H1 (cell line): ENCODE data around the gene CST5. TPM values are rescaled to one million over a fixed set of nuclear protein-coding genes. Genes with fewer than 3 reads are reported as not detected.
"Not testable (repeated sequence)": the region's sequence is repeated elsewhere in the genome, so short reads cannot be mapped to it uniquely, and the experiment has no call there.

Experiments
- CTCF ChIA-PET: fragments of 300-600 bp; sonication (Branson Sonifier 250); formaldehyde crosslinking; loops from one replicate; lab custom pipeline; 2021; ENCODE audit not compliant: partially characterized antibody; lab: Charles Lee
- POLR2A ChIA-PET: fragments of 300-600 bp; sonication (Branson Sonifier 250); formaldehyde crosslinking; loops from one replicate; lab custom pipeline; 2021; ENCODE audit warnings: inconsistent platforms; ENCODE audit not compliant: partially characterized antibody; lab: Charles Lee
- DNase-seq, 2 experiments: peaks; one replicate each; pipeline versions ENCODE4 v3.0.0 to v3.0.0-alpha.2; 2010 to 2022; ENCODE audit warnings: low spot score in 2 of 2, low read depth in 1 of 2, mixed read lengths in 1 of 2
- FAIRE-seq: peaks from 2 replicates; lab custom pipeline; 2011; peaks lifted over from hg19 to GRCh38; lab: Jason Lieb, UNC
- H2AFZ ChIP-seq: 2 replicates; pipeline ENCODE4 v1.8.1; 2012; ENCODE audit warnings: low read length, inconsistent platforms
- H2AK5ac ChIP-seq: 2 replicates; pipeline ENCODE4 v1.6.1; 2013; ENCODE audit warnings: low read depth, low read length
- H2BK120ac ChIP-seq: replicated peaks from 2 replicates; pipeline ENCODE3; 2013; ENCODE audit warnings: low read depth, low read length, inconsistent platforms
- H2BK12ac ChIP-seq: 2 replicates; pipeline ENCODE4 v1.6.1; 2013; ENCODE audit warnings: low read depth, low read length
- H2BK15ac ChIP-seq: 2 replicates; pipeline ENCODE4 v1.6.1; 2013; ENCODE audit warnings: low read length
- H2BK20ac ChIP-seq: 2 replicates; pipeline ENCODE4 v1.6.1; 2013; ENCODE audit warnings: low read length
- H2BK5ac ChIP-seq: 2 replicates; pipeline ENCODE4 v1.6.1; 2013; ENCODE audit warnings: low read depth, low read length
- H3K14ac ChIP-seq: 2 replicates; pipeline ENCODE4 v1.6.1; 2013; ENCODE audit warnings: inconsistent platforms; ENCODE audit not compliant: insufficient read length
- H3K18ac ChIP-seq: 2 replicates; pipeline ENCODE4 v1.6.1; 2013; ENCODE audit warnings: low read length; ENCODE audit errors: extremely low read depth
- H3K23ac ChIP-seq: 2 replicates; pipeline ENCODE4 v1.6.1; 2013; ENCODE audit warnings: inconsistent platforms; ENCODE audit not compliant: insufficient read length
- H3K23me2 ChIP-seq: 2 replicates; pipeline ENCODE4 v1.6.1; 2013; ENCODE audit warnings: low read depth, low read length
- H3K27ac ChIP-seq: 2 replicates; pipeline ENCODE4 v1.6.1; 2011; ENCODE audit warnings: low read depth, low read length, inconsistent platforms
- H3K27me3 ChIP-seq, 4 experiments: replicated peaks in 1 of 4; 1 replicate in 1 of 4; 2 replicates in 3 of 4; pipeline versions ENCODE4 v1.6.1 to v1.8.1; 2011 to 2013; ENCODE audit warnings: low read length in 3 of 4, mild to moderate bottlenecking in 3 of 4, inconsistent platforms in 2 of 4, mixed read lengths in 2 of 4, moderate library complexity in 1 of 4; ENCODE audit not compliant: control insufficient read depth in 3 of 4, insufficient read depth in 3 of 4; ENCODE audit errors: extremely low read depth in 1 of 4
- H3K36me3 ChIP-seq, 4 experiments: 2 replicates each; pipeline versions ENCODE4 v1.6.1 to v1.8.1; 2011 to 2013; ENCODE audit warnings: mild to moderate bottlenecking in 4 of 4, low read length in 3 of 4, moderate library complexity in 2 of 4, control low read depth in 1 of 4, inconsistent platforms in 1 of 4; ENCODE audit not compliant: insufficient read depth in 4 of 4, control insufficient read depth in 2 of 4
- H3K4ac ChIP-seq: replicated peaks from 2 replicates; pipeline ENCODE3; 2013; ENCODE audit warnings: low read length, low read depth, mixed read lengths, inconsistent platforms; ENCODE audit not compliant: insufficient read length
- H3K4me1 ChIP-seq, 4 experiments: replicated peaks in 1 of 4; 1 replicate in 1 of 4; 2 replicates in 3 of 4; pipeline versions ENCODE4 v1.6.1 to v1.8.1; 2011 to 2013; ENCODE audit warnings: low read length in 3 of 4, inconsistent platforms in 2 of 4, mixed read lengths in 1 of 4; ENCODE audit not compliant: insufficient read depth in 4 of 4, control insufficient read depth in 3 of 4
- H3K4me2 ChIP-seq, 2 experiments: 2 replicates each; pipeline versions ENCODE4 v1.6.1 to v1.8.1; 2011 to 2013; ENCODE audit warnings: low read depth in 2 of 2, low read length in 2 of 2, control low read depth in 1 of 2, inconsistent platforms in 1 of 2, mild to moderate bottlenecking in 1 of 2; ENCODE audit not compliant: insufficient read depth in 1 of 2
- H3K4me3 ChIP-seq, 4 experiments: fragments of 200-600, 300-600 bp in 1 of 4; sonication (generic), shearing (Covaris generic), sonication (Bioruptor Twin) in 1 of 4; 2 replicates each; pipeline versions ENCODE4 v1.5.1 to v1.8.1; 2011 to 2016; ENCODE audit warnings: low read length in 4 of 4, low read depth in 3 of 4, control low read depth in 2 of 4, inconsistent platforms in 2 of 4, mild to moderate bottlenecking in 2 of 4, mixed read lengths in 1 of 4, moderate library complexity in 1 of 4; ENCODE audit not compliant: insufficient read depth in 2 of 4; ENCODE audit errors: extremely low read depth in 1 of 4
- H3K56ac ChIP-seq: replicated peaks from 2 replicates; pipeline ENCODE3; 2013; ENCODE audit warnings: low read depth, mild to moderate bottlenecking, mixed read lengths, low read length, inconsistent platforms; ENCODE audit not compliant: insufficient read length
- H3K79me1 ChIP-seq: 2 replicates; pipeline ENCODE4 v1.6.1; 2013; ENCODE audit warnings: low read depth, low read length, control low read depth
- H3K79me2 ChIP-seq, 2 experiments: 2 replicates each; pipeline versions ENCODE4 v1.6.1 to v1.8.1; 2012 to 2013; ENCODE audit warnings: low read length in 2 of 2, mild to moderate bottlenecking in 2 of 2, inconsistent platforms in 1 of 2; ENCODE audit not compliant: insufficient read depth in 2 of 2, control insufficient read depth in 1 of 2
- H3K9ac ChIP-seq, 4 experiments: replicated peaks in 1 of 4; 1 replicate in 1 of 4; 2 replicates in 3 of 4; pipeline versions ENCODE4 v1.6.1 to v1.8.1; 2011 to 2013; ENCODE audit warnings: low read depth in 3 of 4, low read length in 3 of 4, control low read depth in 2 of 4, mild to moderate bottlenecking in 2 of 4, moderate library complexity in 2 of 4, inconsistent platforms in 1 of 4; ENCODE audit errors: extremely low read depth in 1 of 4
- H3K9me3 ChIP-seq, 2 experiments: 2 replicates each; pipeline versions ENCODE4 v1.6.1 to v1.8.1; 2012 to 2013; ENCODE audit warnings: mild to moderate bottlenecking in 2 of 2, moderate library complexity in 2 of 2, control low read depth in 1 of 2, inconsistent platforms in 1 of 2, low read depth in 1 of 2, low read length in 1 of 2, mixed read lengths in 1 of 2; ENCODE audit not compliant: insufficient read depth in 2 of 2
- H4K20me1 ChIP-seq, 2 experiments: replicated peaks in 1 of 2; 2 replicates each; pipeline versions ENCODE3 to v1.8.1; 2011 to 2013; ENCODE audit warnings: inconsistent platforms in 2 of 2, low read length in 2 of 2, mild to moderate bottlenecking in 1 of 2; ENCODE audit not compliant: insufficient read depth in 2 of 2, control insufficient read depth in 1 of 2
- H4K5ac ChIP-seq: 2 replicates; pipeline ENCODE4 v1.6.1; 2013; ENCODE audit warnings: low read length, low read depth, mixed read lengths, inconsistent platforms; ENCODE audit not compliant: insufficient read length
- H4K8ac ChIP-seq: 2 replicates; pipeline ENCODE4 v1.8.0; 2013; ENCODE audit warnings: mild to moderate bottlenecking, moderate library complexity, low read length, inconsistent platforms; ENCODE audit not compliant: insufficient read depth; ENCODE audit errors: extremely low read depth
- H4K91ac ChIP-seq: replicated peaks from 2 replicates; pipeline ENCODE3; 2013; ENCODE audit warnings: low read length, mixed read lengths, inconsistent platforms; ENCODE audit not compliant: insufficient read length
- BCL11A ChIP-seq, 2 experiments: IDR thresholded peaks; one replicate each; pipeline ENCODE4 v1.6.1; 2011; ENCODE audit warnings: low read depth in 2 of 2, low read length in 2 of 2, mild to moderate bottlenecking in 2 of 2
- CBX8 ChIP-seq: fragments of 300-800, 300-1000 bp; sonication (generic); IDR thresholded peaks from 2 replicates; pipeline ENCODE4 v1.7.1; 2016; ENCODE audit warnings: low read depth, low read length, borderline replicate concordance
- CEBPB ChIP-seq: IDR thresholded peaks from 2 replicates; pipeline ENCODE4 v1.6.1; 2012; ENCODE audit warnings: low read depth, low read length
- CTBP2 ChIP-seq: IDR thresholded peaks from 2 replicates; pipeline ENCODE4 v1.7.0; 2011; ENCODE audit warnings: borderline replicate concordance, mild to moderate bottlenecking, moderate library complexity, mixed read lengths, low read length; ENCODE audit not compliant: insufficient read depth, insufficient read length
- KDM5A ChIP-seq: fragments of 200-600 bp; IDR thresholded peaks from 2 replicates; pipeline ENCODE4 v1.7.1; 2012; ENCODE audit warnings: mild to moderate bottlenecking, low read length, inconsistent platforms, mixed read lengths
- NANOG ChIP-seq: IDR thresholded peaks from 2 replicates; pipeline ENCODE4 v1.6.1; 2011; ENCODE audit warnings: low read length, low read depth, mild to moderate bottlenecking, inconsistent platforms; ENCODE audit not compliant: insufficient read depth, poor library complexity, severe bottlenecking
- POLR2AphosphoS5 ChIP-seq: IDR thresholded peaks from 2 replicates; pipeline ENCODE4 v1.6.1; 2011; ENCODE audit warnings: low read depth, low read length
- TAF7 ChIP-seq: optimal IDR thresholded peaks from 2 replicates; pipeline ENCODE3; 2011; ENCODE audit warnings: low read depth, mild to moderate bottlenecking, inconsistent platforms, low read length, moderate library complexity, borderline replicate concordance
- TEAD4 ChIP-seq: IDR thresholded peaks from 2 replicates; pipeline ENCODE4 v1.6.1; 2012; ENCODE audit warnings: low read depth, low read length, inconsistent platforms, mixed read lengths
- ZNF274 ChIP-seq: IDR thresholded peaks from 2 replicates; pipeline ENCODE4 v1.7.0; 2012; ENCODE audit warnings: low read length, borderline replicate concordance; ENCODE audit errors: extremely low read depth
- WGBS, 2 experiments: shearing (Covaris generic) in 1 of 2; methylation state at CpG; one replicate each; pipeline versions ENCODE4 v1.1.6 to v1.1.7; 2013 to 2015; ENCODE audit warnings: low lambda C conversion rate in 2 of 2, mixed read lengths in 2 of 2, inconsistent platforms in 1 of 2, low coverage in 1 of 2, missing lambda C conversion rate in 1 of 2; ENCODE audit not compliant: insufficient replicate concordance in 2 of 2, insufficient coverage in 1 of 2, insufficient read length in 1 of 2; ENCODE audit errors: extremely low coverage in 1 of 2, missing lambda C conversion rate in 1 of 2; 5-methylcytosine and 5-hydroxymethylcytosine counted together
- polyA plus RNA-seq, 7 experiments: library from polyadenylated mRNA; depleted of rRNA in 3 of 7; stranded (reverse) in 5 of 7; unstranded in 2 of 7; fragments of >200 nt in 5 of 7; fragments of 200-250 nt in 2 of 7; gene quantifications; 1 replicate in 5 of 7; 2 replicates in 1 of 7; 4 replicates in 1 of 7; pipeline versions ENCODE4 v1.2.1 to v1.2.3, GENCODE V29; 2011 to 2013; ENCODE audit warnings: missing spikeins in 2 of 7, mixed read lengths in 2 of 7
- total RNA-seq: library from RNA; stranded (reverse); fragmentation: NEBNext Ultra II Directional; extraction: Animal tissue kit (Norgen Biotek cat#: 25700); gene quantifications from 2 replicates; pipeline ENCODE4 v1.2.1, GENCODE V29; 2021

The CST5 gene
- total and polyA plus RNA-seq, 2 of the 8 experiments (the other 6 are each of a cell fraction or from before 2014, with no cell fraction given) = not detected

GRCh38 chr20:23832775-23833513 lies 46.6 kb downstream of the CST5 start (continued):
- TF ChIP-seq CTBP2 = no peak
- no peak for TF ChIP-seq BCL11A (IDR thresholded peaks at IDR 0.05; ENCODE audit: low read depth in 2 of 2, low read length in 2 of 2)
- TF ChIP-seq CEBPB = no peak
- TF ChIP-seq CBX8 = no peak
- no peak for TF ChIP-seq TAF7
- no peak for TF ChIP-seq ZNF274
- no peak for TF ChIP-seq POLR2AphosphoS5
- TF ChIP-seq KDM5A = no peak
- no peak for TF ChIP-seq TEAD4
- TF ChIP-seq NANOG = no peak

GRCh38 chr20:23831961-23832360 lies 47.6 kb downstream of the CST5 start:
- H3K14ac ChIP-seq, H4K5ac ChIP-seq, H3K4me2 ChIP-seq, H4K20me1 ChIP-seq, H2BK20ac ChIP-seq, FAIRE-seq, H2BK12ac ChIP-seq, H3K79me1 ChIP-seq, DNase-seq, H3K27ac ChIP-seq, H3K79me2 ChIP-seq, H4K91ac ChIP-seq, H3K9ac ChIP-seq, H3K18ac ChIP-seq, H3K23ac ChIP-seq, H3K56ac ChIP-seq, H3K4ac ChIP-seq, H3K9me3 ChIP-seq, H2AFZ ChIP-seq, H4K8ac ChIP-seq, H2AK5ac ChIP-seq, H3K4me1 ChIP-seq, H3K4me3 ChIP-seq, H2BK120ac ChIP-seq, H3K27me3 ChIP-seq, H3K23me2 ChIP-seq, H2BK5ac ChIP-seq, POLR2A ChIA-PET, H2BK15ac ChIP-seq, H3K36me3 ChIP-seq: not testable (repeated sequence)
- CTCF ChIA-PET = interaction anchor here (1.4 kb wide), 1 partner anchor 8 kb away, joined by 3 read pairs; no protein-coding TSS in a partner anchor
- 48% methylated on average over 3 of the region's 3 CpGs; no CpG with 5 or more reads in 1 of the 2 experiments for WGBS, 2 experiments
